ENCODE results near the gene C1QTNF1.
"Not testable (repeated sequence)": the region's sequence is repeated elsewhere in the genome, so short reads cannot be mapped to it uniquely, and the experiment has no call there.

C1QTNF1 gene

GRCh38 chr17:79006794-79007503 lies 17.0 kb upstream of the C1QTNF1 start:
- DNase-seq = no peak

GRCh38 chr17:79007504-79008381 lies 16.2 kb upstream of the C1QTNF1 start:
- DNase-seq = no peak

- no peak for DNase-seq
These were observed 15.1 kb upstream of the C1QTNF1 start for GRCh38 chr17:79008666-79009387.

- peak; percentile 94 for DNase-seq
These were observed 14.3 kb upstream of the C1QTNF1 start, which contains the start of gene CANT1 for GRCh38 chr17:79009397-79010303. TSS of gene CANT1 (minus strand) at chr17:79009764. CDS start at chr17:78997622, 12,142 bp downstream.

- no peak for DNase-seq
These were observed 13.7 kb upstream of the C1QTNF1 start for GRCh38 chr17:79010304-79010646.

- no peak for DNase-seq
These were observed 12.4 kb upstream of the C1QTNF1 start for GRCh38 chr17:79011451-79012147.

DNA sequence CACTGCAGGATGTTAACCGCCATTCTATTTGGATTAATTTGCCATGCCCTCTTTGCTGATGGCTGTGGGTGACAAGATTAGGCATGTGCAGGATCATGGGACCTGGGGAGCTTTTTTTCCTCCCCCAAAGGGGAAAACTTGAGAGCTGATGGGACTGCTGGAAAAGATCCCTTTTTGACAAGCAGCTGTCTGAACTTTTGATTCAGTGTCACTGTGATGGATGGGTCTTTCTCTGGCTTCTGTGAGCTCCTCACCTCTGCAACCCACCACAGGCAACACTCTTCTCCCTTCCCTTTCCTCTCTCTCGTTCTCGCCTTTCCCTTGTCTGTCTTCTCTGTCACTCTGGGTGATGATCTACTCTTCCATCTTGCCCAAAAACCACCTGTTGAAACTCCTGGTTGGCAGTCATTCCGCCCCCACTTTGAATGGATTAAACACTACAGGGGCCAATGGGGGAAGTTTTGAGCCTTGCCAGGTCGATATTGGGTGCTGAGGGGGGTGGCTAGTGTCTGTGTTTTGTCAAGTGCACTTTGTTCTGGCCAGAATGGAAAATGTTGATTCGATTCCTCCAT lies 11.3 kb upstream of the C1QTNF1 start:
- no peak for DNase-seq

DNA sequence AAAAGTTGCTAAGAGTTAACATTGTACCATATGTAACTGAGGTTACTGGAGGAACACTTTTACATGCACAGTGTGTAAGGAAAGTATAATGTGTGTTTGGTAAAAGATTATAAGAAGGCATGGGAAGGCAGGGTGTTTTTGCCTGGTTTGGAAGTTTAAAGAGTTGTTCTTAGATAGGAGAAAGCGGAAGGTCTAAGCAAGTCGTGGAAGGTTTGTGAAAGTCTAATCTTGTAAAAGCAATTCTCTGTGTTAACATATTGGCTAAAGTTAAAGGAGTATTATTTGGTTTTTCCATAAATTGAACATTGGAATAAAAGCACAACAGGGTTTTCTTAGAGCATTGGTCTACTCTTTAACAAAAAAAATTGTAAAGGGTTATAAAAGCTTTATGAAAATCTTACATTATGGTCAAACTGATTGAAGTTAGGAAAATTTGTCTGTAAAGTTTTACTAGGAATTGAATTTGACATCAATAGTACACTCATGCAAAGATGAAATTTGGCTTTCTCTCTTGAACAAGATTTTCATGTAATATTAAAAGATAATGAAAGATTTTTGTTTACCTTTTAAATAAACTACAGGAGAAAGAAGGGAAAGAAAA lies 9.7 kb upstream of the C1QTNF1 start:
- DNase-seq = no peak

DNA sequence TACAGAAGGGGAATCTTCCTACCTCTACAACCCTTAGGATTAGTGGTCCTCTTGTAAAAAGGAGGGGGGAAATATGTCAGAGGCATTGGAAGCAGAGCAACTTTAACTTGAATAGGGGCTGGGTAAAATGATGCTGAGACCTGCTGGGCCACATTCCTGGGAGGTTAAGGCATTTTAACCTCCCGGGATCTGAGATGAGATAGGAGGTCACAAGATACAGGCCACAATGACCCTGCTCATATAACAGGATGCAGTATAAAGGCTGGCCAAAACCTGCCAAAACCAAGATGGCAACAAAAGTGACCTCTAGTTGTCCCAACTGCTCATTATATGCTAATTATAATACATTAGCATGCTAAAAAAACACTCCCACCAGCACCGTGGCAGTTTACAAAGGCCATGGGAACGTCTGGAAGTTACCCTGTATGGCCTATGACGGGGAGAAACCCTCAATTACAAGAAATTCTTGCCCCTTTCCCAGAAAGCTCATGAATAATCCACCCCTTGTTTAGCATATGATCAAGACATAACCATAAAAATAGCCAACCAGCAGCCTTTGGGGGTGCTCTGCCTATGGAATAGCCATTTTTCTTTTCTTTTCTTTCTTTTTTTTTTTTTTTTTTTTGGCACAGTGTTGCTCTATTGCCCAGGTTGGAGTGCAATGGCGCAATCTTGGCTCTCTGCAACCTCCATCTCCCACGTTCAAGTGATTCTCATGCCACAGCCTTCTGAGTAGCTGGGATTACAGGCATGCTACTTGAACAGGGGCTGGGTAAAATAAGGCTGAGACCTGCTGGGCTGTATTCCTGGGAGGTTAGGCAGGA lies 6.2 kb upstream of the C1QTNF1 start:
- no peak for DNase-seq

DNA sequence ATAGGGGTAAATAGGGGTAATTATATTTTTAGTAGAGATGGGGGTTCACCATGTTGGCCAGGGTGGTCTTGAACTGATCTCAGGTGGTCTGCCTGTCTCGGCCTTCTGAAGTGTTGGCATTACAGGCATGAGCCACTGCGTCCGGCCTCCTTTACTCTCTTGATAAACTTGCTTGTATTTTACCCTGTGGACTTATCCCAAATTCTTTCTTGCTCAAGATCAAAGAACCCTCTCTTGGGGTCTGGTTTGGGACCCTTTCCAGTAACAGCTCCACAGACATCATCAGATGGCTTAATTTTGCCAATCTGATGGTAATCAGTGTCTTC lies 5.6 kb upstream of the C1QTNF1 start:
- DNase-seq = no peak

DNA sequence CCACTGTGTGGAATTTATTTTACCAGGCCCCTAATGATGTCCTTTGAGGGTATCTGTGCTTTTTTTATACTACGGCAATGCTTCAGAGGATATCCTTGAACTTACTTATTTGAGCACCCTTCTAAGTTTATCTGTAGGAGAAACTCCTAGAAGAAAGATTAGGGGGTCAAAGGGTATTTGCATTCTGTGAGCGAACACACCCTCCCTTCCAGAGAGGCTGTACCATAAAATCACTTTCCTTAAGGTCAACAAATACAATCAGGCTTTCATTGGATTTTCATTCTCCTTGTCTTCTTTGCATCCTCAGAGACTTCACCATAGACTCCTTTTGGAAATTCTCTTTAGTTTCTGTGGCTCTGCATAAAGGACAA lies 4.7 kb upstream of the C1QTNF1 start:
- no peak for DNase-seq

DNA sequence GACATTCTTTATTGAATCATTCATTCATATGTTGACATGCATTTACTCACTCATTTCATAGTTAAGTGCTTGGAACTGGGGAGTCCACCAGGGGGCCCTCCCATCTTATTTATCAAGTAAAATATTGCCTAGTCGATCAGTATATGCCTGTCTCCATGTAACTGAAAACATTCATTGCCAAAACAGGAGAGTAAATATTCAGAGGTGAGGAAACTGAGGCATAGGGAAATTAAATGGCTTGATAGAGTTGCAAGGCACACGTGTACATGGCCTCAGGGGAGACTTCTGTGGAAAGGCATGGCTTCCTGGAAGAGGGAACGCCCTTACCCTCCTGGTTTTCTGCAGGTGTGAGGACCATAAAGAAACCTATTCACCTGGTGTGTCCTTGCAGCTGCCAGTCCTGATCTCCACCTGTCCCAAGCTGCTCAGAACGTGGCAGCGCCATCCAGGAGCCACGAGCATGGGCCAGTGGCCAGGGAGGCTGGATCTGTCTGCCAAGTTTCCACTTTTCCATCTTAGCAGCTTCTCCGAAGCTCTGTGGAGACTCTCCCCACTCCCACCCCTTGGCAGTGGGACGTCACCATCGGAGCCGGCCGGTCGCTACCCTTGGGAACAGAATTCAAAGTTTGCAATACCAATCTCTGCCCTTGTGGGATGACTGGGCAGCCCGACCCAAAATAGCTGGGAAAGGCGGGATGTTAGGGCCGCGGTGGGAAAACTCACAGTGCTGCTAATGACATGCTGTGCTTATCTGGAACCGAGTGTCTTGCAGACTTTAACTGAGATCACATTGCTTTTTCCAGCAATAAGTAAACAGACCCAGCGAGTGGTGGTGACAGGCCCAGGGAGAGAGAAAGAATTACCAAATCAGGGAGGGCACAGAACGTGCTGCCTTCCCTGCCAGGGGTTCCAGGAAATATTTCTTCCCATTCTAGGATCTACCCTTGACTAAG lies 4.1 kb upstream of the C1QTNF1 start:
- DNase-seq = peak; percentile 84

- DNase-seq = no peak
These were observed 3.2 kb upstream of the C1QTNF1 start for GRCh38 chr17:79020631-79021301.

GRCh38 chr17:79021929-79022328 lies 2.0 kb upstream of the C1QTNF1 start:
- DNase-seq = not testable (repeated sequence)

DNA sequence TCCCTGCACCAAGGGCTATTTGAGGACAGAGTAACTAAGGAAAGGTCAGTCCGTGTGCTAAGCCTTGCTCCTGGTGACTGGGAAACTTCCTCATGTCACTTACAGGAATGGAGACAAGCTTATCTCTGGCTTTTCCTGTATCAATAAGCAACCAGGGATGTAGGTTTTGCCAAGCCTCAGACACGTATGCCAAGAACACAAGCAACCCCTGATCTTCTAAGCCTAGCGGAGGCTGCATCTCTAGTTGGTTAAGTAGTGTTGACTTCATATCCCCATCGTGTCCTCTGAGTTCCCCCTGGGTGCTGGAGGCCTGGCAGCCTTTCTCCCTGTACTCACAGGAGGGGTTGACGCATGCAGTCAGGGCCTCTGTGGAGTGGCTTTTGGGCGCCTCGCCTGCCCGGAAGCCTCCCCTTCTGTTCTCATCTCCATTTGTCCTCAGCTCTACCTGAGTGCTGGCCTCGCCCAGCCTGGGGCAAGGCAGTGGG lies 1.4 kb upstream of the C1QTNF1 start:
- DNase-seq = no peak

- no peak for DNase-seq
These were observed 726 bp upstream of the C1QTNF1 start for GRCh38 chr17:79023180-79023705.

- DNase-seq = no peak
These were observed 1.1 kb downstream of the C1QTNF1 start for GRCh38 chr17:79024901-79025737.

Measured in hematopoietic multipotent progenitor cell treated with erythropoietin and hydrocortisone succinate and interleukin-3 and kit ligand, for 4 days (in vitro differentiated cells).